NOMO-1 treated with DMSO at 0.1 percent for 48 hours (cell line): ENCODE data around the gene GRAMD1B.

Experiments used
- DNase-seq: peaks from one replicate; lab custom pipeline; 2025; ENCODE audit not compliant: unreplicated experiment; lab: John Stamatoyannopoulos, UW

The GRAMD1B gene

DNA sequence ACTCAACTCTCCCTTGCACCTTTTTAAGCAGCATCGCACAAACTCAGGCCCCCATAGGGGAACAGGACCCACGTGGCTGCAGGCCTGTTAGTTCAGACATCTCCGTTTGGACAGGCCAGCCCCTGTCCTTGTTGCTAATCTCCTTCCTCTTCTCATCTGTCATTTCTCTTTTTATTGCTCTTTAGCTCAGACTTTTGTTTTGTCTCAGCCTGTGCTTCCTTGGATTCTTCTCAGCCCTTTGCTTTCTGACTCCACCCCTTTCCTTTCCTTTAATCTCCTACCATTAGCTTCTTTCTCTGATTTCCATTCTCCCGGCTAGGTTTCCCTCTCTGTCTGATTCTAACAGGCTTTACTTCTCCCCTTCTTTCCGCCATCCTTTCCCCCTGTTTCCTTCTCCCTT, 155.6 kb downstream of the GRAMD1B start:
- no peak for DNase-seq

DNA sequence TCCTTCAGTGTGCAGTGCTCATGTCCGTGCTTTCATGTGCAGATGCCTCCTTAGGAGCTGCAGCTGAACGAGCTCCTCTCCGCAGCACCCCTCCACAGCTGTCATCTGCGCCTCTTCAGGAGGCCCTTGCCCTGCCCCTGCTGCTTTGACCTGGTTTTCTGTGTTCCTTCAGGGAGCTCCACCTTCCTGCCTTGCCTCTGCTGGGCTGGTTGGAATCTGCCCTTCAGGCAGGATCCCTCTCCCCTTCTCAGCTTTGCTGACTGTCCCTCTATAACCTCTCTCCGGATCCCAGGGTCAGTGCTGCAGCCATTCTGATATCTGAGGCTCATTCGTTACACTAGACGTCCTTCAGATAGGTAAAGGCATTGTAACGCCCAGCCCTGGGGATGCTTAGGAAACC, 156.5 kb downstream of the GRAMD1B start:
- DNase-seq: no peak

DNA sequence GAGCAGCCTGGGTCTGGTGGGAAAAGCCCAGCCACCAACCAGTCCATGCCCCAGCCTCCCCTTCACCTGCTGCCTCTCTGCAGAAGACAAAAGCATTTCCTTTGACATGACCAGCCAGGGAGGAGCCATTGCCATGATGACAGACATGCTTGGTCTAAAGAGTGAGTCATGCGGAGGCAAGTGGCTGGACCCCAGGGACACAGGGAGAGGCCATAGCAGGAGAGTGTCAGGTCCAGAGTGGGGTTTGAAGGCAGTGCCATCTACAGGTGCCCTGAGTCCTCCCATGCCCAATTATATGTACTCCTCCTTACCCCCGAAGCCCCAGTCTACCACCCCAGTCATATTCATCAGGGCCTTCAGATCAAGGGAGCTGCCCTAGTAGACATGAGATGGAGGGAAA, 157.0 kb downstream of the GRAMD1B start:
- DNase-seq: no peak

DNA sequence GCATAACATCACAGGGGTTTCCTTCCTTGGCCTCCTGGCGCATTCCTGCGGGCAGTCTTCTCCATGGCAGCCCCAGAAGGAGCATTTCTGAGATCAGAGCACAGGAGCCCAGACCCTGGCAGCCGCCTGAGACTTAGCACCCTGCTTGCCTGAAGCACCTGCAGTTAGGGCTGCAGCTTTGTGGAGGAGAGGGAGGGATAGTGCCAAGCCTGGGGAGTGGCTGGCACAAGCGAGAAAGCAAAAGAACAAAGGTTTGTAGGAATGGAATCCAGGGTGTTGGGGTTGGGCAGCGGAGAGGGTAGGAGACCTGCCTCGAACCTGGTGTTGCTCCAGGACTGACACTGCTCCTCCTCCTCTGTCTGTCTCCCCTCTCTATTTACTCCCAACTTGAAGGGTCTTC, 157.5 kb downstream of the GRAMD1B start:
- no peak for DNase-seq

DNA sequence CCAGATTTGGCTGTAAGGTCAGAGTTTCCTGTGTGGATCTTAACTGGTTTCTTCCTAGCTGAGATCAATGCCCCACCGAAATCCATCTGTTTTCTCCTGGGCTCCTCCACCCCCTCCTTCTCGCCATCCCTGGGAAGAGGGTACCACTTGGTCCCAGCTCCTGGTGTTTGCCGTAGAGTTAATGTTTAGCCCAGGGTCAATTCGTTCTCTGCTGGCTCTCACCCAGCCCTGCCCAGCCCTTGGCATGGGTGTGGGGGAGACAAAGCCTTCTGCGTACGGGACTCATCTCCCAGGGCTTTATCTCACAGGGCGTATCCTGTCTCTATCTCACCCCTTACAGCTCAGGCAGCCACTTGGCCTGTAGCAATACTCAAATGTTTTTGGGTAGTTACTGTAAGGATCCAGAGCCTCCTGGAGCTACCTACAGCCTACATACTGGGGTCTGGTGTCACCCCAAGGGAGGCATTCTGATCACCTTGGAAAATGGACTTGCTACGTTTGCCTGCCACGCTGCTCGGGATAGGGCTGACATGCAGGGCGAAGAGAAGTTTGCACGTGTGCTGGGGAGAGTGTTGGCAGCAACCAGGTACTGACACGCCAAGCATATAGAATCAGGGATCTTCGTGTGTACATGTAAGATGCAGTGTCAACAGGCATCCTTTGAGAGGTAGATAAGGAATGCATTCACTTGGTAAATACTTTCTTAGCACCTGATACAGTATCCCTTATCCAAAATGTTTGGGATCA, 158.2 kb downstream of the GRAMD1B start:
- no peak for DNase-seq

DNA sequence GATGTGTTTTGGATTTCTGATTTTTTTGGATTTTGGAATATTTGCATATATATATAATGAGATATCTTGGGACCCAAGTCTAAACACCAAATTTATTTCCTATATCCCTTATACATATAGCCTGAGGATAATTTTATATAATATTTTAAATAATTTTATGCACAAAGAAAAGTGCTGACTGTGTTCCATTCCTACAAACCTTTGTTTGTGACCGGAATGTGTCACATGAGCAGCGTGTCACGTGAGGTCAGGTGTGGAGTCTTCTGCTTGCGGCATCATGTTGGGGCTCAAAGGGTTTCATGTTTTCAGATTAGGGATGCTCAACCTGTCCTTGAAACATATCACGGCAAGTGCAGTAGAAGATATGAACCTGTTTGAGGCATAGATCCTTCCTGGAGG, 158.8 kb downstream of the GRAMD1B start:
- no peak for DNase-seq

DNA sequence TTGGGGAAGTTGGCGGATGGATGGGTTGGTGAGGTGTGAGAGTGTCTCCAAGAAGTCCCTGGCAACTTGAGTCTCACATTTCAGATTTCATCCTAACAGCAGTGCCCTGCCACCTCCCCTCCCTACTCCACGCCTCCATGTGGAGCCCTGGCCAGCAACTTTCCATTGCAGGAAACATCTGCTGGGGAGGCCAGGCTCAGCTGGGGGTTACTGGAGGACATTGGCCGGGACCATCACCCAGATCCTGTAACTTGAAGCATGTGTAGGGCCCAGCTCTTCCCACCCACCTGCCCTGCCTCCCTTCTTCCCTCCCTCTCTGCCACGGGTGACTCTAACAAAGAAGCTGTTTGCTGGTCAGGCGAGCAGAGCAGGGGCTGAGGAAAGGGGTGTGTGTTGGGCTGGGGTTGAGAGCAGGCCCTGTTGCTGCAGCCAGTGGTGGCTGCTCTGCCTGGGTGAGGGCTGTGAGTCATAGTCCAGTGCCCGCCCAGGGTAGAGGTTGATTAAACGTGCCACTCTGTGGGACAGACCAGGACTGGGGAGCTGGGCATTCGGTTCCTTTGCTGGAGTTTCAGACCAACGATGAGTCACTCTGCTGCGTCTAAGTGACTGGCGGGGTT, 160.3 kb downstream of the GRAMD1B start:
- DNase-seq: no peak

DNA sequence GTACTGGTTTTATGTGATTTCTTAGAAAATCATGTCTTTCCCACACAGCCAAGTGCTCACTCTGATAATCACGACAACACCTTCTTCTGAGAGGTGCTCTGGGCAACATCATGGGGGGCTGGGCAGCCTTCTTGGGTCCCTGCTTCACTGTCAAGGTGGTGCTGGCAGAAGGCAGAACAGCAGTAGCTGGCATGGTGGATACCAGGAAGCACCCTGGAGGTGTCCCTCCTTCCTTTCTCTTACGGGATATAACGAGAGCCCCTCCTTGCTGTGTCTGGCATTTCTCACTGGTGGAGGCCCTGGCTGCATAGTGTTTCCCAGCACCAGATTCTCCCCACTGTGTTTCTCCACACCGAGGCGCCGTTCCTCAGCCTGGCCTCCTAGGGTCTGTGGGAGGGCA, 163.5 kb downstream of the GRAMD1B start:
- no peak for DNase-seq

DNA sequence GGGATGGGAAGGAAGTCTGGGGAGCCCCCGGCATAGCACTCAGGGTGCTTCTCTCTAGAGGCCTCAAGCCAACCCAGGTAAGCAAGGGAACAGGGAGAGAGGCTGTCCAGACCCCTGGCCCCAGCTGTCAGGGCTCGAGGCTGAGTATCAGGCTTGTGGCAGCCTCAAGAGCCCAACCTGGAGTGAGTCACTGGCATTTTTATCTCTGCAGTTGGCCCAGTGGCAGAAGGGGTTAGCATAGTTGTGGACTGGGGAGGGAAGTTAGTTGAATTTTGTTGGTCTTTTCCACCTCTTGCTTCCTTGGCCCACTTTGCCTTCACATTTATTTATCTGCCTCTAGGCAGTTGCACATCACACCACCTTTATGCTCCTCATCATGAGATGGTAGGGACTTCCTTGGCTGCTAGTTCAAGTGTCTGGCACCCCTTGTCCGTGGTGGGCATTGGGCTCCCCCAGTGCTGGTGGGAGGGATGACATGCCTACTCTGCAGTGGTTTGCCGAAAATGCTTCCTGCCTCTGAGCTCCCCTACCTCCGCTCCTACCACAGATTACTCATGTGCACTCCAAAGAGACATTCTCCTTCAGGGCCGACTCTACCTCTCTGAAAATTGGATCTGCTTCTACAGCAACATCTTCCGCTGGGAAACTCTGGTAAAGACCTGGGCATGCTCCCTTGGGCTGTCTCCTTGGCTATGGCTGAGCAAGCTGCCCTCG, 164.3 kb downstream of the GRAMD1B start:
- DNase-seq: no peak

DNA sequence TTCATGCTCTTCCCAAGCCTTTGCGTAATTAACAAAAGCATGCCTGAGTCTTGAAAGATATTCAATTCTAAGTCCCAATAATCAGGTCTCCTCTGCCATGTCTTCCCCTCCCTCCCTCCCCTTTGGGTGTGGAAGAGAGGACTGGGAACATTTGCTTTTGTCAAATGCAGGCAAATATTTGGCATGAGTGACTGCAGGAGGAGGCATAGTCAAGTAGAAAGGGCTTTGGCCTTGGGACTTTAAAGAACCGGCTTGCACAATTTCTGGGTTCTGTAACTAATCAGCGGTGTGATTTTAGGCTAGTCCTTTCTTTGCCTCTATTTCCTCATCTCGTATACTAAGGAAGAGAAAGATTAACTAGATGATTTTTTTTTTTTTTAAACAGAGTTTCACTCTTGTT, 164.9 kb downstream of the GRAMD1B start:
- no peak for DNase-seq

DNA sequence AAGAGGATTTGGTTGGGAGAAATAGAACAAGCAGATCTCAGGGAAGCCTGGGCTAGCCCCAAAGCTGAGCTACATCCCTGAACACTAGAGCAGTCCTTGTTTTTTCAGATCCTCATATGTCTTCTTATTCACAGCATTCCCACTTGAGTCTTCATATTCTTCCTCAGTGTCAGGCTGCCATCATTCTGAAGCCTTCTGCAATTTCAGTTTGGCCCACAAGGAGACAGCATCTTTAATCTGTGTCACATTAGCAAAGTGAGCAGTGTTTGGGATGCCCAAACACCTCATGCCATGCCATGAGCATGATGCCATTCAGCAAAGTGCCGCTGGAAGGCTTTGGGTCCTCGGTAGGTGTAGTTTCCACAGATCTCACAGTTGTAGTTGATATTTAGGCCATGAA, 167.8 kb downstream of the GRAMD1B start:
- no peak for DNase-seq

DNA sequence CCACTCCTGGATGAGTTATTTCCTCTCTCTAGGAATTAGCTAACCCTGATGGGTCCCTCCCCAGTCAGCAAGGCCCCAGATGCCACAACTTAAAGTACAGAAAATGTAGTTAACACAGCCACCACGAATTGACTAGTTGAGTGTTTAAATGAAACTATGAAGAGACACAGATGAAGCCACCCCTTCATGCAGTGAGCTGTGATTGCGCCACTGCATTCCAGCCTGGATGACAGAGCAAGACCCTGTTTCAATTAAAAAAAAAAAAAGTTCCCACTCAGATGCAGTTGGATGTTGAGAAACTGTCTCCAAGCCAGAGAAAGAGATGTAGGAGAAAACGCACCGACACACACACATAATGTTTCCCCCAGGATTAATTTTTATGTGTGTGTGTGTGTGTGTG, 171.1 kb downstream of the GRAMD1B start:
- no peak for DNase-seq

DNA sequence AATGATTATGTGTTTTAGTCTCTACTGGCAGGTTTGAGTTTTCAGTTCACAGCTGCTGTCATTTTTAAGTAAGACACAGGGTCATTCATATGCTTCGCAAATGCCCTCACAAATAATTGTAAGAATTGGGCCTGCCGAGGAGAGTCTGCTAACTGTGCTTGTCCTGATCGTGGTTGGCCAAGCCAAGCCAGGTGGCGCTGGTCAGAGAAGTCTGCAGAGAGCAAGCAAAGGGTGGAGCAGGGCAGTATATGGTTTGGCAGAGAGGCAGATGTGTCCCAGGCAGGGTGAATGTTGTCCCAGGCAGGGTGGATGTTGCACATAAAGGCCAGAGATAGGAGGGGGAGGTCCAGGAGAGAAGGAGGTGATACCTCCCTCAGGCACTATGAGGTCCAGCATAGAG, 171.7 kb downstream of the GRAMD1B start:
- DNase-seq: no peak

DNA sequence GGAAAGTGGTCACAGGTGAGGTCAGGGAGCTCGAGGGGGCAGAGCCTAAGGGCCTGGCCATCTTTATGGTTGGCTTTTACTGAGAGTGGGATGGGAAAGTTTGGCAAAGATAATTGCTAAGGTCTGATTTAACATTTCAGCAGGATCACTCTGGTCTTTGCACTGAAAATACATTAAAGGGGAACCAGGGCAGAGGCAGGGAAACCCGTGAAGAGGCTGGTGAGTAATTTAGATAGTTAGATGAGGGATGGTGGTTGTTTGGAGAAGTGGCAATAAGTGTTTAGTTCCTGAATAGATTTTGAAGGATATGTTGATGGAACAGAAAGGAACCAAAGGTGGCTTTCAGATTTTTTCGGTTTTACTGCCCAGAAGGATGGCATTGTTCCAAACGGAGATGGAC, 173.6 kb downstream of the GRAMD1B start:
- no peak for DNase-seq

DNA sequence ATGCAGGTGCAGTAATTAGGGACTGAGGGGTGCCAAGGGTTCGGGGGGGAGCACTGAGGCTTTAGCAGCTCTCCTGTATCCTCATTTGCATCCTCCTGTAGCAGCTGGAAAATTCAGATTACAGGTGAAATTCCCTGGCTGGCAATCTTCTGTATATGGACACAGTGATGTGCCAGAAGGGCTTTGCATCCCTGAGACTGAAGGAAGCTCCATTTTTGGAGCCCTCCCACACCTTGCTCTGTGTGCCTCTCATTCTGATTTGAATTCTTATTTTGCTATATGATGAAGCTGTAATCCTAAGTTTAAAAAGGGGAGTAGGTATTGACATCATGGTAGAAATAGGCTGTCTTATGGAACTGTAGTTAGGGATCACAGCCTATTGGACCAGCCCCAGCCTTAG, 177.7 kb downstream of the GRAMD1B start:
- no peak for DNase-seq

DNA sequence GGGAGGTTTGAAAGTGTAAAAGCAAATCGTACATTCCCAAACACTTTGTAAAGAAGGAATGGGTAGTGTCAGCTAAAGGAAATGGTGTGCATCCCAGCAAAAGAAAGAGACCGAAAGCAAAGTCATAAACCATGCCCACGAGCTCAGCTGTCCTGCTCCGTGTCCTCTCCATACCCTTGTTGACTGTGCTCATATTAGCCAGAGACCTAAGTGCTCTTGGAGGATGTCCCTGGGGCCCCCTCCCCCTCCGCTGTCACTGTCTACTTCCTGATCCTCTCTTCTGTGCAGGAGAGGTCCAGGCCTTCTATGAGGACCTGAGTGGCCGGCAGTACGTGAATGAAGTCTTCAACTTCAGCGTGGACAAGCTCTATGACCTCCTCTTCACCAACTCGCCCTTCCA, 178.3 kb downstream of the GRAMD1B start:
- no peak for DNase-seq

DNA sequence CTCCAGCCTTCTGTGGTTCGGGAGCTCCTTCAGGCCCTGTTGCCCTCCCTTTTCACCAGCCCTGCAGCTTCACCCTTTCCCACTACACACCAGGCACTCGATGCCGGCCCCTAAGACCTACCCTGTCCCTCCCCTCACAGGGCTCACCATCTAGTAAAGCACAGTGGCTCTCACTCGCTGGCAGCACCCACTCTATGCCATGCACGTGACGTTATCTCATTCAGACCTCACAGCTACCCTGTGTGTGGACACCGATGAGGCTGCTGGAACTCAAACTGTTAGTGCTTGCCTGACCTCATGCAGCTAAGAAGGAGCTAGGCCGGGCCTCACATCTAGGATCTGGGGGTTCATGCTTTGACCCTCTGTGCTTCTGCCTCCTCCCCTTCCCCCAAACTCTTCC, 178.9 kb downstream of the GRAMD1B start:
- no peak for DNase-seq

DNA sequence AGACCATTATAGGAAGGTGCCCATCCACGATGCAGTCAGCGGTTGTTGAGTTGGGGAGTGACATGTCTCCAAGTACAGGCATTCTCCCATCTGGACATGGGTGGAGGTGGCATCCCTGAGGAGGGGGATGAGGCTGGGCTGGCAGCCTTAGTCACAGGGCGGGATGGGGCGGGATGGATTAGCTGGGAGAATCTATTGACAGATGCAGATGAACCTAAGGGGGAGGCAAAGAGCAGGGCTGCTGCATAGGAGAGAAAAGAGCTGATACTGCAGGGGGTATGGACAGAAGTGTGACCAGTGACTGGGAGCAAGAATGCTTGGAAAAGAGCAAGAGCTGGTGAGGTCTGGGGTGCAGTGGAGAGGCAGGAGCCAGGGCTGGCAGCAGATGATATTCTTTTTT, 181.6 kb downstream of the GRAMD1B start:
- DNase-seq: no peak

DNA sequence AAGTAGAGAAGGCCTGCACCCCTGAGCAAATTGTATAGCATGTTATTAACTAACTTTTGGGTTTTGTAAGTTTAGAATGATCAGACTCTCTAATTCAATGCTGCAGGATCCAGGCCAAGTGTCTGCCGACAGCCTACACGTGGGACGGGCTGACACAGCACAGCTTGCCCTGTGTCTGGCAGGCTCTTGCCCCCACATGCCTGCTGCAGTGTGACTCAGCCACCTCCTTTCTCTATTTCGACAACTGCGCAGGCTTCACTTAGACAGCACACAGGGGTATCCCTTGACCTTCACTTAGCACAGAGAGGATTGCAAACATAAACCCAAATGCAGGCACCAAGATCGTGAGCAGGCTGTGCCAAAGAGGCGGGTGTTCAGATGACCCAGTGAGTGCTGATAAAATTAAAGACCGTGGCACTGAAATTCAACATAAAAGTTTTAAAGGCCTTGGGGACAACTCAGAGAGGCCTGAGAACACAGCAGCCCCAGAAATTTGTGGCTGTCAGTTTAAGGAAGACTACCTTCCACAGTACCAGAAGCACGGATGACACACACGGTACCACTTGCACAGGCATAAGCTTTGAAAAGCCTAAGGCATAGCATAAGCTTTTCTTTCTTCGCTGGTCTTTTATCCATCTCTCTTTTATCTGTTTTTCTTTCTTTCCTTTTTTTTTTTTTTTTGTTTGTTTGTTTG, 186.6 kb downstream of the GRAMD1B start:
- no peak for DNase-seq

DNA sequence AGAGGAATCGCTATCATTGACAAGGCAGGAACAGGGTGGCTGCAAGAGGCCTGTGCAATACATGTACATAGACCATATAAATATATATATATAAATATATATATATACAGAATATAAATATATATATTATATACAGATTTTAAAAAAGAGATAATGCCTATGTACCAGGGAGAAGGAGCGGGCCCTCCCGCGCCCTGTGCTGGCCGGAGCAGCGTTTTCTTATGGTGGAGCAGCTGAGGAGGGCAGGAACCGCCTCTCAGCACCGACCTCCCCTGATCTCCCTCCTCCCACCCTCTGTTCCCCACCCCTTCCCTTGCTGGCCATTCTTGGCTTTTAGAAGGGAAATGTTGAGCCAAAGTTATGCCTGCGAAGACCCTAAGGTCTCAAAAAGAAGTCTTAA, 192.5 kb downstream of the GRAMD1B start:
- DNase-seq: no peak

DNA sequence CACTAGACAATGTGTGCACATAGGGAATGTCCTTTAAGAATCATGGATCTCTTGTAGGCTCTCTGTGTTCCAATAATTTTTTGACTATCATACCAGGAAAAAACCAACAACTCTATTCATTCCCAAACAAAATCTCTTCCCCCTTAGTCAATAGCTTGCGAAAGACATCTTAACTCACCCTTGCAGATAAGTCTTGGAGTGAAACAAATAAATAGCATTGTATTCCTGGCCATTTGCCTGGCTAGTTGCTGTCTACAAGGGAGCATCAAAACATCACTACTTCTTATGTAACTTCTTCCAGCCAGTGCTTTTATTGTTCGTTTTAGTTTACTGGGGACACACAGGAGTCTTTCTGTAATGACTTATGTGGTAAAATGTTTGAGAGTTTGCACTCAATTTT, 194.9 kb downstream of the GRAMD1B start:
- no peak for DNase-seq
